ENCODE measurements around the gene MRPL38.
"Not testable (repeated sequence)": the region's sequence is repeated elsewhere in the genome, so short reads cannot be mapped to it uniquely, and the experiment has no call there.

Gene MRPL38

GRCh38 chr17:75859358-75859757, 45.3 kb downstream of the MRPL38 start:
- ChIA-PET CTCF (interaction anchor here (1.0 to 12.6 kb wide), 7 partner anchors 8 to 94 kb away, joined by 3 to 214 read pairs (median 5); partner anchors contain the start of genes GALK1, TRIM47 and UNC13D), POLR2A (interaction anchor here (1.0 kb wide), 1 partner anchor 19 kb away, joined by 4 read pairs; the partner anchor contains the start of gene TRIM47)
- not testable (repeated sequence) for DNase-seq; H3K27me3 ChIP-seq (replicated peaks in 2 of 5; ENCODE audit: control insufficient read depth in 4 of 5, insufficient read depth in 5 of 5, low read length in 4 of 5); H3K36me3 ChIP-seq (ENCODE audit: control insufficient read depth in 4 of 4, insufficient read depth in 4 of 4, low read length in 3 of 4); H3K4me3 ChIP-seq (ENCODE audit: control insufficient read depth in 1 of 7, extremely low read depth in 1 of 7, insufficient read depth in 4 of 7, low read depth in 2 of 7, low read length in 6 of 7); H3K9me3 ChIP-seq (ENCODE audit: control extremely low read depth in 1 of 5, control insufficient read depth in 4 of 5, insufficient read depth in 2 of 5, low read depth in 1 of 5, low read length in 4 of 5)
- Histone ChIP-seq H3K4me1 (ENCODE audit: control extremely low read depth in 1 of 4, control insufficient read depth in 4 of 4, insufficient read depth in 4 of 4, low read length in 3 of 4) (peaks cover 21 to 63% (median 50%) of the 10 kb centered on the region in 4 experiments), H3K27ac (ENCODE audit: insufficient read depth in 1 of 2, low read depth in 1 of 2, low read length in 2 of 2, poor library complexity in 1 of 2, severe bottlenecking in 2 of 2) (peak overlapping the region in 1 of 2 experiments; percentile 79)
- WGBS (ENCODE audit: insufficient coverage), result 98% methylated on average over 8 of the region's 10 CpGs

- ChIA-PET POLR2A (interaction anchor here (0.9 to 3.4 kb wide), 7 partner anchors 12 to 76 kb away, joined by 3 to 35 read pairs (median 6); partner anchors contain the start of genes TRIM65 and UNC13D), CTCF (interaction anchor here (0.9 to 12.6 kb wide), 12 partner anchors 8 to 103 kb away, joined by 3 to 214 read pairs (median 4); partner anchors contain the start of genes TRIM47 and UNC13D)
- 1% methylated on average over 21 of the region's 24 CpGs for WGBS (ENCODE audit: insufficient coverage)
- DNase-seq, result peak in 2 of 3 donors; percentile 59 to 68
- peak overlapping the region; percentile 53 to 97 (median 83) for H3K4me3 ChIP-seq (ENCODE audit: control insufficient read depth in 1 of 7, extremely low read depth in 1 of 7, insufficient read depth in 4 of 7, low read depth in 2 of 7, low read length in 6 of 7)
- H3K9me3 ChIP-seq (ENCODE audit: control extremely low read depth in 1 of 5, control insufficient read depth in 4 of 5, insufficient read depth in 2 of 5, low read depth in 1 of 5, low read length in 4 of 5), result no peaks in the 10 kb centered on the region
- H3K4me1 ChIP-seq (ENCODE audit: control extremely low read depth in 1 of 4, control insufficient read depth in 4 of 4, insufficient read depth in 4 of 4, low read length in 3 of 4), result peaks cover 22 to 62% (median 48%) of the 10 kb centered on the region in 4 experiments
- H3K36me3 ChIP-seq (ENCODE audit: control insufficient read depth in 4 of 4, insufficient read depth in 4 of 4, low read length in 3 of 4), result peaks cover 0 to 11% (median 2%) of the 10 kb centered on the region in 4 experiments
- H3K27ac ChIP-seq (ENCODE audit: insufficient read depth in 1 of 2, low read depth in 1 of 2, low read length in 2 of 2, poor library complexity in 1 of 2, severe bottlenecking in 2 of 2), result peak overlapping the region; percentile 46 to 90
- H3K27me3 ChIP-seq (replicated peaks in 2 of 5; ENCODE audit: control insufficient read depth in 4 of 5, insufficient read depth in 5 of 5, low read length in 4 of 5), result no peaks in the 10 kb centered on the region
Measured at GRCh38 chr17:75856062-75856756, 48.5 kb downstream of the MRPL38 start.

GRCh38 chr17:75855310-75856061, 49.2 kb downstream of the MRPL38 start, which contains the start of gene WBP2:
Gene WBP2, minus strand, starts transcription at chr17:75855335. Its CDS starts 38 bp downstream, at chr17:75855297.
- Histone ChIP-seq H3K27ac (ENCODE audit: insufficient read depth in 1 of 2, low read depth in 1 of 2, low read length in 2 of 2, poor library complexity in 1 of 2, severe bottlenecking in 2 of 2) (peak within 1 kb of the TSS; percentile 58 to 90), H3K9me3 (ENCODE audit: control extremely low read depth in 1 of 5, control insufficient read depth in 4 of 5, insufficient read depth in 2 of 5, low read depth in 1 of 5, low read length in 4 of 5) (no peaks in the 10 kb centered on the region), H3K4me3 (ENCODE audit: control insufficient read depth in 1 of 7, extremely low read depth in 1 of 7, insufficient read depth in 4 of 7, low read depth in 2 of 7, low read length in 6 of 7) (peak within 1 kb of the TSS; percentile 53 to 97 (median 83)), H3K36me3 (ENCODE audit: control insufficient read depth in 4 of 4, insufficient read depth in 4 of 4, low read length in 3 of 4) (peaks cover 0 to 18% (median 8%) of the 10 kb centered on the region in 4 experiments), H3K4me1 (ENCODE audit: control extremely low read depth in 1 of 4, control insufficient read depth in 4 of 4, insufficient read depth in 4 of 4, low read length in 3 of 4) (peaks cover 22 to 60% (median 45%) of the 10 kb centered on the region in 4 experiments), H3K27me3 (replicated peaks in 2 of 5; ENCODE audit: control insufficient read depth in 4 of 5, insufficient read depth in 5 of 5, low read length in 4 of 5) (no peaks in the 10 kb centered on the region)
- POLR2A ChIA-PET, result interaction anchor here (0.7 to 3.4 kb wide), 9 partner anchors 11 to 76 kb away, joined by 3 to 35 read pairs (median 6); partner anchors contain the start of genes TRIM65 and UNC13D
- peak; percentile 100 for DNase-seq
- CTCF ChIA-PET, result interaction anchor here (0.9 to 12.6 kb wide), 18 partner anchors 8 to 102 kb away, joined by 3 to 214 read pairs (median 4); partner anchors contain the start of genes TRIM47, TRIM65 and UNC13D
- 0% methylated on average over 44 of the region's 58 CpGs for whole genome bisulfite sequencing (ENCODE audit: insufficient coverage)

GRCh38 chr17:75854881-75855309, 49.8 kb downstream of the MRPL38 start:
- ChIA-PET CTCF (interaction anchor here (0.8 to 12.6 kb wide), 18 partner anchors 8 to 102 kb away, joined by 3 to 214 read pairs (median 4); partner anchors contain the start of genes TRIM47, TRIM65 and UNC13D), POLR2A (interaction anchor here (0.7 to 3.4 kb wide), 10 partner anchors 10 to 79 kb away, joined by 3 to 35 read pairs (median 6); partner anchors contain the start of genes TRIM65 and UNC13D)
- Histone ChIP-seq H3K27me3 (replicated peaks in 2 of 5; ENCODE audit: control insufficient read depth in 4 of 5, insufficient read depth in 5 of 5, low read length in 4 of 5) (no peaks in the 10 kb centered on the region), H3K9me3 (ENCODE audit: control extremely low read depth in 1 of 5, control insufficient read depth in 4 of 5, insufficient read depth in 2 of 5, low read depth in 1 of 5, low read length in 4 of 5) (no peaks in the 10 kb centered on the region), H3K4me3 (ENCODE audit: control insufficient read depth in 1 of 7, extremely low read depth in 1 of 7, insufficient read depth in 4 of 7, low read depth in 2 of 7, low read length in 6 of 7) (peak overlapping the region in 6 of 7 experiments; percentile 74 to 97 (median 84)), H3K36me3 (ENCODE audit: control insufficient read depth in 4 of 4, insufficient read depth in 4 of 4, low read length in 3 of 4) (peaks cover 0 to 19% (median 9%) of the 10 kb centered on the region in 4 experiments), H3K4me1 (ENCODE audit: control extremely low read depth in 1 of 4, control insufficient read depth in 4 of 4, insufficient read depth in 4 of 4, low read length in 3 of 4) (peaks cover 22 to 58% (median 43%) of the 10 kb centered on the region in 4 experiments), H3K27ac (ENCODE audit: insufficient read depth in 1 of 2, low read depth in 1 of 2, low read length in 2 of 2, poor library complexity in 1 of 2, severe bottlenecking in 2 of 2) (peak overlapping the region; percentile 58 to 90)
- WGBS (ENCODE audit: insufficient coverage), result 0% methylated on average over 13 of the region's 19 CpGs
- DNase-seq, result no peak

- peaks cover 22 to 55% (median 39%) of the 10 kb centered on the region in 4 experiments for H3K4me1 ChIP-seq (ENCODE audit: control extremely low read depth in 1 of 4, control insufficient read depth in 4 of 4, insufficient read depth in 4 of 4, low read length in 3 of 4)
- 53% methylated on average over 6 of the region's 7 CpGs for WGBS (ENCODE audit: insufficient coverage)
- peak overlapping the region; percentile 58 to 90 for H3K27ac ChIP-seq (ENCODE audit: insufficient read depth in 1 of 2, low read depth in 1 of 2, low read length in 2 of 2, poor library complexity in 1 of 2, severe bottlenecking in 2 of 2)
- H3K36me3 ChIP-seq (ENCODE audit: control insufficient read depth in 4 of 4, insufficient read depth in 4 of 4, low read length in 3 of 4), result peaks cover 3 to 25% (median 16%) of the 10 kb centered on the region in 4 experiments
- POLR2A ChIA-PET, result interaction anchor here (0.8 to 3.4 kb wide), 5 partner anchors 10 to 78 kb away, joined by 4 to 35 read pairs (median 5); partner anchors contain the start of gene UNC13D
- CTCF ChIA-PET, result interaction anchor here (0.8 to 12.6 kb wide), 10 partner anchors 7 to 101 kb away, joined by 3 to 214 read pairs (median 4); partner anchors contain the start of genes TRIM47, TRIM65 and UNC13D
- H3K9me3 ChIP-seq (ENCODE audit: control extremely low read depth in 1 of 5, control insufficient read depth in 4 of 5, insufficient read depth in 2 of 5, low read depth in 1 of 5, low read length in 4 of 5), result no peaks in the 10 kb centered on the region
- H3K27me3 ChIP-seq (replicated peaks in 2 of 5; ENCODE audit: control insufficient read depth in 4 of 5, insufficient read depth in 5 of 5, low read length in 4 of 5), result no peaks in the 10 kb centered on the region
- no peak for DNase-seq
- H3K4me3 ChIP-seq (ENCODE audit: control insufficient read depth in 1 of 7, extremely low read depth in 1 of 7, insufficient read depth in 4 of 7, low read depth in 2 of 7, low read length in 6 of 7), result peak overlapping the region in 6 of 7 experiments; percentile 74 to 97 (median 84)
Measured at GRCh38 chr17:75854101-75854748, 50.5 kb downstream of the MRPL38 start.

GRCh38 chr17:75853433-75853832, 51.3 kb downstream of the MRPL38 start:
- ChIA-PET CTCF (interaction anchor here (1.2 to 12.6 kb wide), 6 partner anchors 6 to 44 kb away, joined by 3 to 214 read pairs (median 6); partner anchors contain the start of genes TRIM47, TRIM65 and UNC13D), POLR2A (interaction anchor here (1.3 to 3.4 kb wide), 2 partner anchors 9 to 77 kb away, joined by 5 to 35 read pairs; partner anchors contain the start of gene UNC13D)
- Histone ChIP-seq H3K4me1 (ENCODE audit: control extremely low read depth in 1 of 4, control insufficient read depth in 4 of 4, insufficient read depth in 4 of 4, low read length in 3 of 4) (peaks cover 19 to 55% (median 39%) of the 10 kb centered on the region in 4 experiments), H3K9me3 (ENCODE audit: control extremely low read depth in 1 of 5, control insufficient read depth in 4 of 5, insufficient read depth in 2 of 5, low read depth in 1 of 5, low read length in 4 of 5) (no peaks in the 10 kb centered on the region), H3K27me3 (replicated peaks in 2 of 5; ENCODE audit: control insufficient read depth in 4 of 5, insufficient read depth in 5 of 5, low read length in 4 of 5) (no peaks in the 10 kb centered on the region), H3K36me3 (ENCODE audit: control insufficient read depth in 4 of 4, insufficient read depth in 4 of 4, low read length in 3 of 4) (peaks cover 5 to 32% (median 24%) of the 10 kb centered on the region in 4 experiments), H3K27ac (ENCODE audit: insufficient read depth in 1 of 2, low read depth in 1 of 2, low read length in 2 of 2, poor library complexity in 1 of 2, severe bottlenecking in 2 of 2) (peak overlapping the region in 1 of 2 experiments; percentile 45), H3K4me3 (ENCODE audit: control insufficient read depth in 1 of 7, extremely low read depth in 1 of 7, insufficient read depth in 4 of 7, low read depth in 2 of 7, low read length in 6 of 7) (no peak overlapping the region)
- DNase-seq, result no peak
- 98% methylated on average over 4 of the region's 7 CpGs for WGBS (ENCODE audit: insufficient coverage)

Data from common myeloid progenitor, CD34-positive (primary cell).